Liver (tissue), 9 donors: Measurements from ENCODE around the gene TMEM154. TPM values are rescaled to one million over a fixed set of nuclear protein-coding genes. Genes with fewer than 3 reads are reported as not detected.

Source experiments
- DNase-seq: peaks from one replicate; pipeline ENCODE4 v3.0.0-alpha.2; 2017; ENCODE audit warnings: low spot score
- H3K27ac ChIP-seq, 2 donors: one replicate each; pipeline ENCODE4 v1.7.0; 2013; ENCODE audit warnings: inconsistent platforms in 2 of 2, low read length in 2 of 2, control low read depth in 1 of 2, low read depth in 1 of 2, mild to moderate bottlenecking in 1 of 2
- H3K27me3 ChIP-seq, 4 donors: one replicate each; pipeline versions ENCODE4 v1.6.1 to v1.7.0; 2013; ENCODE audit warnings: low read length in 3 of 4, inconsistent platforms in 1 of 4, mild to moderate bottlenecking in 1 of 4, moderate library complexity in 1 of 4; ENCODE audit not compliant: control insufficient read depth in 4 of 4, insufficient read depth in 4 of 4
- H3K36me3 ChIP-seq, 4 donors: one replicate each; pipeline versions ENCODE4 v1.6.1 to v1.7.0; 2013; ENCODE audit warnings: low read length in 3 of 4, mild to moderate bottlenecking in 3 of 4, low read depth in 1 of 4, moderate library complexity in 1 of 4; ENCODE audit not compliant: control insufficient read depth in 4 of 4, insufficient read depth in 3 of 4
- H3K4me1 ChIP-seq, 4 donors: one replicate each; pipeline versions ENCODE4 v1.6.1 to v1.7.0; 2013; ENCODE audit warnings: low read length in 3 of 4, mild to moderate bottlenecking in 3 of 4, moderate library complexity in 1 of 4; ENCODE audit not compliant: control insufficient read depth in 4 of 4, insufficient read depth in 4 of 4
- H3K4me3 ChIP-seq, 3 donors: one replicate each; pipeline versions ENCODE4 v1.6.1 to v1.7.0; 2013; ENCODE audit warnings: low read length in 3 of 3, control low read depth in 1 of 3, low read depth in 1 of 3, mild to moderate bottlenecking in 1 of 3
- H3K9ac ChIP-seq, 2 donors: one replicate each; pipeline ENCODE4 v1.7.0; 2013; ENCODE audit warnings: low read length in 2 of 2, mild to moderate bottlenecking in 2 of 2, moderate library complexity in 2 of 2, control low read depth in 1 of 2, low read depth in 1 of 2
- H3K9me3 ChIP-seq, 4 donors: one replicate each; pipeline versions ENCODE4 v1.6.1 to v1.7.0; 2013; ENCODE audit warnings: low read length in 3 of 4; ENCODE audit not compliant: control insufficient read depth in 4 of 4
- EGR1 ChIP-seq, 2 donors: IDR thresholded peaks; 2 replicates each; pipeline ENCODE4 v1.6.1; 2016 to 2018; ENCODE audit warnings: antibody characterized with exemption in 2 of 2, low read depth in 2 of 2
- FOXA1 ChIP-seq: IDR thresholded peaks from 2 replicates; pipeline ENCODE4 v1.6.1; 2016; ENCODE audit warnings: antibody characterized with exemption
- FOXA2 ChIP-seq: IDR thresholded peaks from 2 replicates; pipeline ENCODE4 v1.6.1; 2016; ENCODE audit warnings: antibody characterized with exemption
- GABPA ChIP-seq, 2 donors: IDR thresholded peaks in 1 of 2; conservative IDR thresholded peaks in 1 of 2; 2 replicates each; pipeline ENCODE4 v1.6.1; 2016; ENCODE audit warnings: antibody characterized with exemption in 2 of 2, mild to moderate bottlenecking in 1 of 2, moderate library complexity in 1 of 2
- HNF4A ChIP-seq, 2 donors: conservative IDR thresholded peaks; 2 replicates each; pipeline ENCODE4 v1.6.1; 2016; ENCODE audit warnings: antibody characterized with exemption in 2 of 2, mild to moderate bottlenecking in 2 of 2
- HNF4G ChIP-seq: IDR thresholded peaks from 2 replicates; pipeline ENCODE4 v1.6.1; 2016; ENCODE audit warnings: antibody characterized with exemption
- JUND ChIP-seq, 2 donors: IDR thresholded peaks; 2 replicates each; pipeline ENCODE4 v1.6.1; 2016; ENCODE audit warnings: antibody characterized with exemption in 2 of 2
- NR2F2 ChIP-seq: IDR thresholded peaks from 2 replicates; pipeline ENCODE4 v1.6.1; 2016; ENCODE audit warnings: antibody characterized with exemption
- RAD21 ChIP-seq, 2 donors: IDR thresholded peaks; 2 replicates each; pipeline ENCODE4 v1.6.1; 2016; ENCODE audit warnings: antibody characterized with exemption in 2 of 2, mild to moderate bottlenecking in 2 of 2
- RXRA ChIP-seq, 2 donors: IDR thresholded peaks; 2 replicates each; pipeline ENCODE4 v1.6.1; 2017 to 2018; ENCODE audit warnings: antibody characterized with exemption in 2 of 2, mild to moderate bottlenecking in 1 of 2
- SP1 ChIP-seq: IDR thresholded peaks from 2 replicates; pipeline ENCODE4 v1.6.1; 2018; ENCODE audit warnings: antibody characterized with exemption, mild to moderate bottlenecking
- TAF1 ChIP-seq: conservative IDR thresholded peaks from 2 replicates; pipeline ENCODE4 v1.6.1; 2016; ENCODE audit warnings: antibody characterized with exemption, mild to moderate bottlenecking
- YY1 ChIP-seq: IDR thresholded peaks from 2 replicates; pipeline ENCODE4 v1.6.1; 2016; ENCODE audit warnings: antibody characterized with exemption, mild to moderate bottlenecking
- WGBS: extraction: QIAGEN DNeasy Blood & Tissue Kit; methylation state at CpG from one replicate; pipeline ENCODE4 v1.1.7; 2013; 5-methylcytosine and 5-hydroxymethylcytosine counted together
- polyA plus RNA-seq, 2 donors: library from polyadenylated mRNA; stranded (reverse) in 1 of 2; unstranded in 1 of 2; fragments of 200-250 nt in 1 of 2; fragments of >200 nt in 1 of 2; fragmentation: Nextera tagmentation in 1 of 2; extraction: Ambion mirVana in 1 of 2; gene quantifications; one replicate each; pipeline versions ENCODE4 v1.2.1 to v1.2.3, GENCODE V29; 2013 to 2015
- total RNA-seq, 2 donors: library from RNA; depleted of rRNA; stranded (reverse); fragments of >200 nt; gene quantifications; one replicate each; pipeline ENCODE4 v1.2.3, GENCODE V29; 2014
- TF ChIP-seq, protein P1 (sequence below): IDR thresholded peaks from 2 replicates; pipeline ENCODE4 v1.6.1; 2016; ENCODE audit warnings: antibody characterized with exemption
- TF ChIP-seq, protein P2 (sequence below): IDR thresholded peaks from 2 replicates; pipeline ENCODE4 v1.6.1; 2016; ENCODE audit warnings: antibody characterized with exemption, mild to moderate bottlenecking
- TF ChIP-seq, protein P3 (sequence below): IDR thresholded peaks from 2 replicates; pipeline ENCODE4 v1.6.1; 2016; ENCODE audit warnings: antibody characterized with exemption
- TF ChIP-seq, protein P4 (sequence below): fragments of 150-350 bp; IDR thresholded peaks from 2 replicates; pipeline ENCODE4 v1.5.1; 2017; ENCODE audit warnings: improper control_type of control experiment, low read depth, low read length; ENCODE audit not compliant: missing input control
- TF ChIP-seq, protein P5 (sequence below): IDR thresholded peaks from 2 replicates; pipeline ENCODE4 v1.6.1; 2016; ENCODE audit warnings: antibody characterized with exemption
- donor health status: healthy.
- donor health status: healthy.
- donor health status: healthy.
- donor health status: healthy.
- donor health status: healthy.

Gene TMEM154
- total and polyA plus RNA-seq, 4 donors = 0.32 to 4.4 (median 2.3) TPM

DNA sequence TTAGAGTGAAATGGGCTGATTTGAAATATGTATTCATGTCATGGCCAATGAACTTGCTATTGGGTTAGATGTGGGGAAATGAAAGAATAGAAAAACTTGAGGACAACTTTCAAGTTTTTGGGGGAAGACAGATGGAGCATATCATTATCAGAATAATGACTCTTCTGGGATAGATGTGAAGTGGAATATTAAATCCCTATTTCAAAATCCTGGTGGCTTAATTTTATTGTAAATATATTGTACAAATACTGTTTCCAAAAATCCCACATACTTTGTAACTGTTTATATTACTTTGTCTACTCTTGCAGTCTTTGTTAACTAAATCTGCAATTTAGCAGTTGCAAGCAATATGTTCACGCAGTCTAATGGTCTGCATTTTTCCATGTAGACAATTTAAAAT, 108.0 kb downstream of the TMEM154 start:
- DNase-seq = no peak
- Histone ChIP-seq H3K9me3 (no peaks in the 10 kb centered on the region), H3K9ac (no peak overlapping the region), H3K4me1 (no peaks in the 10 kb centered on the region), H3K4me3 (no peak overlapping the region), H3K27ac (no peak overlapping the region), H3K27me3 (no peaks in the 10 kb centered on the region), H3K36me3 (no peaks in the 10 kb centered on the region)
- WGBS = 96% methylated on average over 1 of the region's 1 CpG
- TF ChIP-seq TAF1 (no peak), RXRA (IDR thresholded peaks at IDR 0.05) (no peak), GABPA (IDR thresholded peaks at IDR 0.05 in 1 of 2, conservative IDR thresholded peaks at IDR 0.05 in 1 of 2) (no peak), EGR1 (IDR thresholded peaks at IDR 0.05; ENCODE audit: low read depth in 2 of 2) (no peak), FOXA1 (no peak), NR2F2 (no peak), JUND (IDR thresholded peaks at IDR 0.05) (no peak), HNF4A (conservative IDR thresholded peaks at IDR 0.05) (no peak), HNF4G (no peak), YY1 (no peak), FOXA2 (no peak)
- TF ChIP-seq, protein P1, sequence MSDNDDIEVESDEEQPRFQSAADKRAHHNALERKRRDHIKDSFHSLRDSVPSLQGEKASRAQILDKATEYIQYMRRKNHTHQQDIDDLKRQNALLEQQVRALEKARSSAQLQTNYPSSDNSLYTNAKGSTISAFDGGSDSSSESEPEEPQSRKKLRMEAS = no peak
- TF ChIP-seq, protein P2, sequence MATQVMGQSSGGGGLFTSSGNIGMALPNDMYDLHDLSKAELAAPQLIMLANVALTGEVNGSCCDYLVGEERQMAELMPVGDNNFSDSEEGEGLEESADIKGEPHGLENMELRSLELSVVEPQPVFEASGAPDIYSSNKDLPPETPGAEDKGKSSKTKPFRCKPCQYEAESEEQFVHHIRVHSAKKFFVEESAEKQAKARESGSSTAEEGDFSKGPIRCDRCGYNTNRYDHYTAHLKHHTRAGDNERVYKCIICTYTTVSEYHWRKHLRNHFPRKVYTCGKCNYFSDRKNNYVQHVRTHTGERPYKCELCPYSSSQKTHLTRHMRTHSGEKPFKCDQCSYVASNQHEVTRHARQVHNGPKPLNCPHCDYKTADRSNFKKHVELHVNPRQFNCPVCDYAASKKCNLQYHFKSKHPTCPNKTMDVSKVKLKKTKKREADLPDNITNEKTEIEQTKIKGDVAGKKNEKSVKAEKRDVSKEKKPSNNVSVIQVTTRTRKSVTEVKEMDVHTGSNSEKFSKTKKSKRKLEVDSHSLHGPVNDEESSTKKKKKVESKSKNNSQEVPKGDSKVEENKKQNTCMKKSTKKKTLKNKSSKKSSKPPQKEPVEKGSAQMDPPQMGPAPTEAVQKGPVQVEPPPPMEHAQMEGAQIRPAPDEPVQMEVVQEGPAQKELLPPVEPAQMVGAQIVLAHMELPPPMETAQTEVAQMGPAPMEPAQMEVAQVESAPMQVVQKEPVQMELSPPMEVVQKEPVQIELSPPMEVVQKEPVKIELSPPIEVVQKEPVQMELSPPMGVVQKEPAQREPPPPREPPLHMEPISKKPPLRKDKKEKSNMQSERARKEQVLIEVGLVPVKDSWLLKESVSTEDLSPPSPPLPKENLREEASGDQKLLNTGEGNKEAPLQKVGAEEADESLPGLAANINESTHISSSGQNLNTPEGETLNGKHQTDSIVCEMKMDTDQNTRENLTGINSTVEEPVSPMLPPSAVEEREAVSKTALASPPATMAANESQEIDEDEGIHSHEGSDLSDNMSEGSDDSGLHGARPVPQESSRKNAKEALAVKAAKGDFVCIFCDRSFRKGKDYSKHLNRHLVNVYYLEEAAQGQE = no peak
- TF ChIP-seq, protein P3, sequence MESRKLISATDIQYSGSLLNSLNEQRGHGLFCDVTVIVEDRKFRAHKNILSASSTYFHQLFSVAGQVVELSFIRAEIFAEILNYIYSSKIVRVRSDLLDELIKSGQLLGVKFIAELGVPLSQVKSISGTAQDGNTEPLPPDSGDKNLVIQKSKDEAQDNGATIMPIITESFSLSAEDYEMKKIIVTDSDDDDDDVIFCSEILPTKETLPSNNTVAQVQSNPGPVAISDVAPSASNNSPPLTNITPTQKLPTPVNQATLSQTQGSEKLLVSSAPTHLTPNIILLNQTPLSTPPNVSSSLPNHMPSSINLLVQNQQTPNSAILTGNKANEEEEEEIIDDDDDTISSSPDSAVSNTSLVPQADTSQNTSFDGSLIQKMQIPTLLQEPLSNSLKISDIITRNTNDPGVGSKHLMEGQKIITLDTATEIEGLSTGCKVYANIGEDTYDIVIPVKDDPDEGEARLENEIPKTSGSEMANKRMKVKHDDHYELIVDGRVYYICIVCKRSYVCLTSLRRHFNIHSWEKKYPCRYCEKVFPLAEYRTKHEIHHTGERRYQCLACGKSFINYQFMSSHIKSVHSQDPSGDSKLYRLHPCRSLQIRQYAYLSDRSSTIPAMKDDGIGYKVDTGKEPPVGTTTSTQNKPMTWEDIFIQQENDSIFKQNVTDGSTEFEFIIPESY = no peak

DNA sequence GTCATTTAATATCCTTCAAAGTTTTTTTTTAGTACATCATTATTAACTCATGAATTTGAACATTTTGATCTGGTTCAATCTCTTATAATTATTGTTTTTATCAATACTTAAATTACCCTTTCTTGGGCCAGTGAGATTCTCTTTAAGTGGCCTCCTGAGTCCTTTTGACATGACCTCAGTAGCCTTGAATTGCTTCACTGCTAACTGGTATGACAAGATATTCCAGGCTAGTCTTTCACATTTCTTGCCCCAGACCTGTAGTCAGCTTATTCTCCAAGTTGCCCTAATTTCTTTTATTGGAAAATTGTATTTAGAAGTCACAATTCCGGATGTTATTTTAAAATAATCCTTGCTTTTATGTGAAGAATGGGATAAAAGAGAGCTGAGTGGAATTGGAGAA, 108.5 kb downstream of the TMEM154 start:
- Histone ChIP-seq H3K9me3 (no peaks in the 10 kb centered on the region), H3K4me1 (no peaks in the 10 kb centered on the region), H3K36me3 (no peaks in the 10 kb centered on the region), H3K4me3 (no peak overlapping the region), H3K27ac (no peak overlapping the region), H3K9ac (no peak overlapping the region), H3K27me3 (no peaks in the 10 kb centered on the region)
- TF ChIP-seq, protein P1 = no peak
- TF ChIP-seq, protein P4, sequence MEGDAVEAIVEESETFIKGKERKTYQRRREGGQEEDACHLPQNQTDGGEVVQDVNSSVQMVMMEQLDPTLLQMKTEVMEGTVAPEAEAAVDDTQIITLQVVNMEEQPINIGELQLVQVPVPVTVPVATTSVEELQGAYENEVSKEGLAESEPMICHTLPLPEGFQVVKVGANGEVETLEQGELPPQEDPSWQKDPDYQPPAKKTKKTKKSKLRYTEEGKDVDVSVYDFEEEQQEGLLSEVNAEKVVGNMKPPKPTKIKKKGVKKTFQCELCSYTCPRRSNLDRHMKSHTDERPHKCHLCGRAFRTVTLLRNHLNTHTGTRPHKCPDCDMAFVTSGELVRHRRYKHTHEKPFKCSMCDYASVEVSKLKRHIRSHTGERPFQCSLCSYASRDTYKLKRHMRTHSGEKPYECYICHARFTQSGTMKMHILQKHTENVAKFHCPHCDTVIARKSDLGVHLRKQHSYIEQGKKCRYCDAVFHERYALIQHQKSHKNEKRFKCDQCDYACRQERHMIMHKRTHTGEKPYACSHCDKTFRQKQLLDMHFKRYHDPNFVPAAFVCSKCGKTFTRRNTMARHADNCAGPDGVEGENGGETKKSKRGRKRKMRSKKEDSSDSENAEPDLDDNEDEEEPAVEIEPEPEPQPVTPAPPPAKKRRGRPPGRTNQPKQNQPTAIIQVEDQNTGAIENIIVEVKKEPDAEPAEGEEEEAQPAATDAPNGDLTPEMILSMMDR = no peak
- TF ChIP-seq SP1 (no peak), TAF1 (no peak), YY1 (no peak), NR2F2 (no peak), HNF4A (conservative IDR thresholded peaks at IDR 0.05) (no peak), FOXA2 (no peak), RAD21 (IDR thresholded peaks at IDR 0.05) (no peak), FOXA1 (no peak), JUND (IDR thresholded peaks at IDR 0.05) (no peak), GABPA (IDR thresholded peaks at IDR 0.05 in 1 of 2, conservative IDR thresholded peaks at IDR 0.05 in 1 of 2) (no peak), EGR1 (IDR thresholded peaks at IDR 0.05; ENCODE audit: low read depth in 2 of 2) (no peak)
- TF ChIP-seq, protein P3 = no peak
- TF ChIP-seq, protein P5, sequence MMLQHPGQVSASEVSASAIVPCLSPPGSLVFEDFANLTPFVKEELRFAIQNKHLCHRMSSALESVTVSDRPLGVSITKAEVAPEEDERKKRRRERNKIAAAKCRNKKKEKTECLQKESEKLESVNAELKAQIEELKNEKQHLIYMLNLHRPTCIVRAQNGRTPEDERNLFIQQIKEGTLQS = no peak
- 70% methylated on average over 1 of the region's 1 CpG for WGBS
- no peak for DNase-seq
